ENCODE results near the gene ALDH3B2. TPM values are rescaled to one million over a fixed set of nuclear protein-coding genes. Genes with fewer than 3 reads are reported as not detected.
A peak's percentile ranks its signal among the peaks of the same experiment; 100 is the strongest.

ALDH3B2 gene
- total RNA-seq, 2 experiments from 2014 or later = not detected

- intact Hi-C loops (cut with DNase I, micrococcal nuclease) = loop anchor here (5.0 to 10.0 kb wide), 2 partner anchors 302 to 305 kb away; partner anchors contain the start of gene POLD4 (in 2 of the 2)
Measured at GRCh38 chr11:67657300-67657699, 17.1 kb downstream of the ALDH3B2 start.

DNA sequence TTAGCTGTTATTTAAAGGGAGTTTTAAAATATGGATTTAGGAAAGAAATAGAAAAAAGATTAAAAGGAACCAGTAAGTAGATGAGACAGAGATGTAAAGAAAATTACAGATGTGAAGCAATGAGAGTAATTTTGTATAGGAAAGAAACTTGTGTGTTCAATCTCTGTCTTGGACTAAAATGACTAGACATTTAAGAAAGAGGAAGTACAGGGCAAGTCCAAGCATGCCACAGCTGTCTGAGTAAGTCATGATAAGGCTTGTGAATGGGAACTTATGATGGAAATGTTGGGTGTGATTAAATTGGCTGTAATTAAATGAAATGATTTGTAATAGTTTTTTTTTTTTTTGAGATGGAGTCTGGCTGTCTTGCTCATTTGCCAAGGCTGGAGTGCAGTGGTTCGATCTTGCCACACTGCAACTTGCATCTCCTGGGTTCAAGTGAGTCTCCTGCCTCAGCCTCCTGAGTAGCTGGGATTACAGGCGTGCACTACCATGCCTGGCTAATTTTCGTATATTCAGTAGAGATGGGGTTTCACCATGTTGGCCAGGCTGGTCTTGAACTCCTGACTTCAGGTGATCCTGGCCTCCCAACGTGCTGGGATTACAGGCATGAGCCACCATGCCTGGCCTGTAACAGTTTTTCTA is 18.0 kb downstream of the ALDH3B2 start:
- ATAC-seq (ENCODE audit: poor library complexity) (no peak), DNase-seq (peak in 1 of 14 experiments; percentile 14)
- TF ChIP-seq, protein P1, sequence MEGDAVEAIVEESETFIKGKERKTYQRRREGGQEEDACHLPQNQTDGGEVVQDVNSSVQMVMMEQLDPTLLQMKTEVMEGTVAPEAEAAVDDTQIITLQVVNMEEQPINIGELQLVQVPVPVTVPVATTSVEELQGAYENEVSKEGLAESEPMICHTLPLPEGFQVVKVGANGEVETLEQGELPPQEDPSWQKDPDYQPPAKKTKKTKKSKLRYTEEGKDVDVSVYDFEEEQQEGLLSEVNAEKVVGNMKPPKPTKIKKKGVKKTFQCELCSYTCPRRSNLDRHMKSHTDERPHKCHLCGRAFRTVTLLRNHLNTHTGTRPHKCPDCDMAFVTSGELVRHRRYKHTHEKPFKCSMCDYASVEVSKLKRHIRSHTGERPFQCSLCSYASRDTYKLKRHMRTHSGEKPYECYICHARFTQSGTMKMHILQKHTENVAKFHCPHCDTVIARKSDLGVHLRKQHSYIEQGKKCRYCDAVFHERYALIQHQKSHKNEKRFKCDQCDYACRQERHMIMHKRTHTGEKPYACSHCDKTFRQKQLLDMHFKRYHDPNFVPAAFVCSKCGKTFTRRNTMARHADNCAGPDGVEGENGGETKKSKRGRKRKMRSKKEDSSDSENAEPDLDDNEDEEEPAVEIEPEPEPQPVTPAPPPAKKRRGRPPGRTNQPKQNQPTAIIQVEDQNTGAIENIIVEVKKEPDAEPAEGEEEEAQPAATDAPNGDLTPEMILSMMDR (IDR thresholded peaks at IDR 0.05) = no peak
- Mint-ChIP-seq H3K4me1 (ENCODE audit: low read depth) (no peaks in the 10 kb centered on the region), H3K9me3 (no peaks in the 10 kb centered on the region), H3K27ac (no peak overlapping the region), H3K27me3 (no peaks in the 10 kb centered on the region), H3K4me3 (no peak overlapping the region), H3K36me3 (ENCODE audit: low read depth) (no peaks in the 10 kb centered on the region)
- H3K9me3 ChIP-seq (ENCODE audit: control insufficient read depth in 1 of 2, insufficient read depth in 1 of 2, low read length in 2 of 2) = no peaks in the 10 kb centered on the region
- intact Hi-C loops (cut with DNase I, micrococcal nuclease) = loop anchor here (5.0 to 10.0 kb wide), 2 partner anchors 302 to 304 kb away; partner anchors contain the start of gene POLD4 (in 2 of the 2)
- H3K4me1 ChIP-seq (ENCODE audit: insufficient read depth, low read length) = peaks cover 3% of the 10 kb centered on the region
- no peak overlapping the region for H3K27ac ChIP-seq (ENCODE audit: low read depth in 1 of 2, low read length in 2 of 2)
- H3K36me3 ChIP-seq (ENCODE audit: insufficient read depth, low read length) = no peaks in the 10 kb centered on the region
- ChIA-PET POLR2A (interaction anchor here (1.5 kb wide), 1 partner anchor 26 kb away, joined by 4 read pairs; the partner anchor contains the start of gene NUDT8), CTCF (interaction anchor here (1.1 to 3.9 kb wide), 2 partner anchors 10 to 27 kb away, joined by 3 to 15 read pairs; partner anchors contain the start of gene NUDT8)
- no peaks in the 10 kb centered on the region for H3K27me3 ChIP-seq (ENCODE audit: control insufficient read depth in 1 of 2, insufficient read depth in 2 of 2, low read length in 2 of 2)
- H3K4me3 ChIP-seq (ENCODE audit: low read length) = no peak overlapping the region

More at GRCh38 chr11:67657300-67657699, 17.1 kb downstream of the ALDH3B2 start:
- Mint-ChIP-seq H3K27ac (no peak overlapping the region), H3K4me3 (no peak overlapping the region), H3K9me3 (no peaks in the 10 kb centered on the region), H3K4me1 (ENCODE audit: low read depth) (no peaks in the 10 kb centered on the region), H3K36me3 (ENCODE audit: low read depth) (no peaks in the 10 kb centered on the region), H3K27me3 (no peaks in the 10 kb centered on the region)
- H3K27ac ChIP-seq (ENCODE audit: low read depth in 1 of 2, low read length in 2 of 2) = no peak overlapping the region
- no peak overlapping the region for H3K4me3 ChIP-seq (ENCODE audit: low read length)
- no peaks in the 10 kb centered on the region for H3K9me3 ChIP-seq (ENCODE audit: control insufficient read depth in 1 of 2, insufficient read depth in 1 of 2, low read length in 2 of 2)
- DNase-seq (no peak), ATAC-seq (ENCODE audit: poor library complexity) (no peak)
- ChIA-PET CTCF (interaction anchor here (1.1 to 3.9 kb wide), 2 partner anchors 11 to 28 kb away, joined by 3 to 15 read pairs; partner anchors contain the start of gene NUDT8), POLR2A (interaction anchor here (4.2 kb wide), 1 partner anchor 28 kb away, joined by 32 read pairs; the partner anchor contains the start of gene NUDT8)
- H3K36me3 ChIP-seq (ENCODE audit: insufficient read depth, low read length) = no peaks in the 10 kb centered on the region
- no peaks in the 10 kb centered on the region for H3K27me3 ChIP-seq (ENCODE audit: control insufficient read depth in 1 of 2, insufficient read depth in 2 of 2, low read length in 2 of 2)
- TF ChIP-seq, protein P1 (IDR thresholded peaks at IDR 0.05) = no peak
- peaks cover 3% of the 10 kb centered on the region for H3K4me1 ChIP-seq (ENCODE audit: insufficient read depth, low read length)

GRCh38 chr11:67654225-67654624 is 20.2 kb downstream of the ALDH3B2 start:
- Mint-ChIP-seq H3K27me3 (no peaks in the 10 kb centered on the region), H3K4me1 (ENCODE audit: low read depth) (peaks cover 11% of the 10 kb centered on the region), H3K4me3 (no peak overlapping the region), H3K36me3 (ENCODE audit: low read depth) (peaks cover 4% of the 10 kb centered on the region), H3K27ac (no peak overlapping the region), H3K9me3 (no peaks in the 10 kb centered on the region)
- Histone ChIP-seq H3K9me3 (ENCODE audit: control insufficient read depth in 1 of 2, insufficient read depth in 1 of 2, low read length in 2 of 2) (no peaks in the 10 kb centered on the region), H3K27me3 (ENCODE audit: control insufficient read depth in 1 of 2, insufficient read depth in 2 of 2, low read length in 2 of 2) (no peaks in the 10 kb centered on the region), H3K4me1 (ENCODE audit: insufficient read depth, low read length) (peaks cover 13% of the 10 kb centered on the region), H3K4me3 (ENCODE audit: low read length) (no peak overlapping the region), H3K27ac (ENCODE audit: low read depth in 1 of 2, low read length in 2 of 2) (no peak overlapping the region), H3K36me3 (ENCODE audit: insufficient read depth, low read length) (no peaks in the 10 kb centered on the region)
- ATAC-seq (ENCODE audit: poor library complexity) (no peak), DNase-seq (no peak)
- ChIA-PET POLR2A (no interaction called here), CTCF (interaction anchor here (3.9 kb wide), 1 partner anchor 25 kb away, joined by 15 read pairs; the partner anchor contains the start of gene NUDT8)
- TF ChIP-seq, protein P1 (IDR thresholded peaks at IDR 0.05) = no peak
- intact Hi-C loops (cut with DNase I, micrococcal nuclease) = loop anchor here in 1 of 2 experiments (10.0 kb wide), 1 partner anchor 299 kb away; the partner anchor contains the start of gene POLD4
